ENCODE results near the gene CCDC188.

CCDC188 gene

DNA sequence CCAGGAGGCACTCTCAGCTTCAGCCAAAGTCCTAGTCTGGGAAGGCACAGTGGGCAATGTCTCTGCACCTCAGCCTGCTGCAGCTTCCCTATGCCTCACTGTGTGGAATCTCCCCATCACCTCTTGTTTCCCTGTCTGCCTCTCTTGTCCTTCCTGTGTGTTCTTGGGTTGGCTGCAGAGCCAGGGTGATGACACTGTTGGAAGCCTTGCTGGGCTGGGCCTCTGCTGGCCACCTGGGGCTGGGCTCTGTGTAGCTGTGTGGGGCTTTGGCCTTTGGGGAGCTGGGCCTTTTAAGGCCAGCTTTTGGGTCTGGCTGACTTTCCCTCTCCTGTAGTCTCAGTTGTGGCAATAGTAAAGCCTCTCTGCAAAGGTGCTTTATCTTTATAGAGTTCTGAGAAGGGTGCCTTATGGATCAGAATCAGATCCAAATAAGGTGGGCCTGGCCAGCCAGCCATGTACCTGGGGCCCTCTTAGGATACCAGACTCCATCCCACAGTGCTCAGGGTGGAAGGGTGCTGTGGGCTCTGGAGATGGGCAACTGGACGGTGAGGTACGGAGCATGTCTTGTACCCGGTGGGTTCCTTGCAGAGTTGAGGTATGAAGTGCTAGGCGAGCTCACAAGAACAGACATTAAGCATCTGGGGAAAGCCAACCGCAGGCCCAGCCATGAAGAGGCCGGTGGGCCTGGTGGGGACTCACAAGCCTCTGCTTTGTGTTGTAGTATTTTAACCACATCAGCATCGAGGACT lies 45.2 kb downstream of the CCDC188 start:
- no peak for DNase-seq (ENCODE audit: low spot score)

DNA sequence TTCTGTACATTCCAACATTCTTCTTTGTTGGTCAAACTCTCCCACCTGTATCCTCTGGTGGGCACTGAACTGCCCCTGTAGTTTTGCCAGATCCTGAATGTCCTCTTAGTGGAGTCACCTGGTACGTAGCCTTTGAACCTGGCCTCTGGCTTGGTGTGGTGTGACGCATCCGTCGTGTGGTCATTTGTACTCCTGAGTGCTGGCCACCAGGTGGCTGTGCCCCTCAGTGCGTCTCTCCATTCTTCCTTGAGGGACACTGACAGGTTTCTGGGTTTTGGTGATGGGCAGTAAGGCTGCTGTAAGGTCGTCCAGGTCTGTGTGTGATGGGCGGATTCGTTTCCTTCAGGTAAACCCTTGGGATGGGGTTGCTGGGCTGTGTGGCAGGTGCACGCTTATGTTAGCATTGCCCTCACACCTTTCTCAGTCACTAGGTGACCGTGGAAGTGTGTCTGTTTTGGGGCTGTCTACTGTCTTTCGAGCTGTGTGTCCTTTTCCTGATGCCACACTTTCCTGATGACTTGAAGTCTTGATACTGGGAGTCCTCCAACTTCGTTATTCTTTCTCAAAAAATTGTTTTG lies 48.6 kb downstream of the CCDC188 start:
- no peak for DNase-seq (ENCODE audit: low spot score)

DNA sequence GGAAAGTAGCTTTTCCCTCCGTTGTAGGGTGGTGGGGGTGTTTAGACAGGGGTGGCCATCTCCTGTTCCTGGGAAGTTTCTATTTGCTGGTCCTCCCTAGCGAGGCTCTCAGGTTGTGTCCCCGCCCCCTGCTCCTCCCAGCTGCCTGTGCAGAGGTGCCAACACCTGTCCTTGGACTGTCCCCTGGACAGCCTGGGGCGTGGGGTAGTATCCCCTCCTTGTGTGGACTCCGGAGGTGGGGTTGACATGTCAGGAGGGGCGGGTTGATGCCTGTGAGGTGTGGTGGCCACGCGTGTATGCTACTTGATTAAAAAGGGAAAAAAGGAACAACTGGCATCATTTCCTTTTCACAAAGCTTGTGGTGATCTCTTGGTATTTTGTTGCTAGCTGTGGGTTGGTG lies 49.2 kb downstream of the CCDC188 start:
- DNase-seq (ENCODE audit: low spot score), result no peak

DNA sequence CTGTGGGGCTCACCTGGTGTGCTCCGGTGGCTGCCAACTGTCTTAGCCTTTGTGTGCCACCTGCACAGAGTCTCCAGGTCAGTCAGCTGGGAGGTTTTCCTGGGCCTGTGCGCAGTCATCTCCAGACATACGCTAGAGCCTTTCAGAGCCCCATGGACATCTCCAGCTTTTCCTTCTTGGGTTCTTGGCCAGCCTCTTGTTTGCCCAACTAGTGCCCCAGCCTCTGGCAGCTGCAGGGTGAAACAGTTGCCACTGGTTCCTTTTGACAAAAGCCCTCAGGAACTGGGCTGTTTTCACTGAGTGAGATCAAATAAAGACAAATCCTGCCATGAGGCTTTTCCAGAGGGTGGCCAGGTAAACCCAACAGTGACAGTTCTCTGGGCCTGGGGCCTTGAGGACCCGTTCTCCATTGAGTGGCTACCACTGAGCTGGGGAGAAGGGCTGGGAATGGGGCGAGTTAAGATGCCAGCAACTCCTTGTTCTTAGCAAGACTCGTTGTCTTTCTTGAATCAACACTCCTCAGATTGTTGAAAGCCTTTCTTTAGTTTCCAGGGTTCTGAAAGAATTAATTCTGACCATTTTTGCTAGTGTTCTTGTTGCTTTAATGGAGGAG lies 51.6 kb downstream of the CCDC188 start:
- DNase-seq (ENCODE audit: low spot score), result no peak
